OCI-LY3 (cell line): ENCODE measurements around the gene SLC45A2.

Source experiments
- CTCF ChIP-seq: fragments of 200-600, 300-600 bp; sonication (generic); IDR thresholded peaks from 2 replicates; pipeline ENCODE4 v1.5.1; 2014; ENCODE audit warnings: antibody characterized with exemption, low read length, low read depth
- EZH2phosphoT487 ChIP-seq: fragments of 200-600 bp; shearing (Covaris generic); IDR thresholded peaks from 2 replicates; pipeline ENCODE4 v1.6.1; 2018; ENCODE audit warnings: antibody characterized with exemption, mixed run types, low read depth

- TF ChIP-seq CTCF: no peak
- no peak for TF ChIP-seq EZH2phosphoT487
Observed at GRCh38 chr5:33964132-33964700, 20.3 kb downstream of the SLC45A2 start.
